ENCODE data around the gene BCAS2. TPM values are rescaled to one million over a fixed set of nuclear protein-coding genes. Genes with fewer than 3 reads are reported as not detected.

Gene BCAS2
- total RNA-seq, 2 experiments from 2014 or later, result 46.5 to 48.0 TPM

GRCh38 chr1:114552106-114552639, 29.2 kb downstream of the BCAS2 start:
- no peak overlapping the region for H3K27ac Mint-ChIP-seq
- CTCF ChIA-PET, result no interaction called here

GRCh38 chr1:114551400-114551799, 30.0 kb downstream of the BCAS2 start:
- CTCF ChIA-PET, result no interaction called here
- intact Hi-C loops (cut with micrococcal nuclease), result no loop called here
- H3K4me3 Mint-ChIP-seq, result no peak overlapping the region
- no peaks in the 10 kb centered on the region for H3K36me3 Mint-ChIP-seq (ENCODE audit: low read depth)
- no peak overlapping the region for H3K27ac Mint-ChIP-seq
- H3K9me3 Mint-ChIP-seq, result no peaks in the 10 kb centered on the region
- H3K27me3 Mint-ChIP-seq (ENCODE audit: low read depth), result peaks cover 3% of the 10 kb centered on the region
- no peak for DNase-seq
- no peaks in the 10 kb centered on the region for H3K4me1 Mint-ChIP-seq (ENCODE audit: low read depth)

More at GRCh38 chr1:114552106-114552639, 29.2 kb downstream of the BCAS2 start:
- Mint-ChIP-seq H3K36me3 (ENCODE audit: low read depth) (no peaks in the 10 kb centered on the region), H3K27me3 (ENCODE audit: low read depth) (peaks cover 3% of the 10 kb centered on the region), H3K4me3 (no peak overlapping the region), H3K4me1 (ENCODE audit: low read depth) (no peaks in the 10 kb centered on the region), H3K9me3 (no peaks in the 10 kb centered on the region)
- intact Hi-C loops (cut with micrococcal nuclease), result no loop called here
- DNase-seq, result no peak

GRCh38 chr1:114550336-114550735, 31.1 kb downstream of the BCAS2 start:
- H3K4me1 Mint-ChIP-seq (ENCODE audit: low read depth), result no peaks in the 10 kb centered on the region
- DNase-seq, result no peak
- H3K4me3 Mint-ChIP-seq, result no peak overlapping the region
- intact Hi-C loops (cut with micrococcal nuclease), result no loop called here
- H3K36me3 Mint-ChIP-seq (ENCODE audit: low read depth), result no peaks in the 10 kb centered on the region
- H3K27me3 Mint-ChIP-seq (ENCODE audit: low read depth), result peaks cover 3% of the 10 kb centered on the region
- H3K9me3 Mint-ChIP-seq, result no peaks in the 10 kb centered on the region
- H3K27ac Mint-ChIP-seq, result no peak overlapping the region
- CTCF ChIA-PET, result interaction anchor here (0.7 kb wide), 1 partner anchor 247 kb away, joined by 3 read pairs; no protein-coding TSS in a partner anchor

GRCh38 chr1:114549137-114549536, 32.3 kb downstream of the BCAS2 start:
- H3K27ac Mint-ChIP-seq, result no peak overlapping the region
- H3K4me1 Mint-ChIP-seq (ENCODE audit: low read depth), result no peaks in the 10 kb centered on the region
- no peaks in the 10 kb centered on the region for H3K36me3 Mint-ChIP-seq (ENCODE audit: low read depth)
- DNase-seq, result no peak
- intact Hi-C loops (cut with micrococcal nuclease), result no loop called here
- peaks cover 3% of the 10 kb centered on the region for H3K27me3 Mint-ChIP-seq (ENCODE audit: low read depth)
- CTCF ChIA-PET, result no interaction called here
- H3K9me3 Mint-ChIP-seq, result no peaks in the 10 kb centered on the region
- no peak overlapping the region for H3K4me3 Mint-ChIP-seq

GRCh38 chr1:114547076-114547475, 34.3 kb downstream of the BCAS2 start:
- no peak for DNase-seq
- H3K27ac Mint-ChIP-seq, result no peak overlapping the region
- intact Hi-C loops (cut with micrococcal nuclease), result no loop called here
- no peaks in the 10 kb centered on the region for H3K9me3 Mint-ChIP-seq
- no peak overlapping the region for H3K4me3 Mint-ChIP-seq
- CTCF ChIA-PET, result no interaction called here
- no peaks in the 10 kb centered on the region for H3K36me3 Mint-ChIP-seq (ENCODE audit: low read depth)
- no peaks in the 10 kb centered on the region for H3K4me1 Mint-ChIP-seq (ENCODE audit: low read depth)
- peaks cover 3% of the 10 kb centered on the region for H3K27me3 Mint-ChIP-seq (ENCODE audit: low read depth)

GRCh38 chr1:114545796-114546195, 35.6 kb downstream of the BCAS2 start:
- Mint-ChIP-seq H3K27me3 (ENCODE audit: low read depth) (no peaks in the 10 kb centered on the region), H3K36me3 (ENCODE audit: low read depth) (no peaks in the 10 kb centered on the region), H3K4me1 (ENCODE audit: low read depth) (no peaks in the 10 kb centered on the region), H3K4me3 (no peak overlapping the region), H3K9me3 (no peaks in the 10 kb centered on the region), H3K27ac (no peak overlapping the region)
- CTCF ChIA-PET, result no interaction called here
- no peak for DNase-seq
- intact Hi-C loops (cut with micrococcal nuclease), result no loop called here

GRCh38 chr1:114545315-114545714, 36.1 kb downstream of the BCAS2 start:
- no peak overlapping the region for H3K27ac Mint-ChIP-seq
- intact Hi-C loops (cut with micrococcal nuclease), result no loop called here
- no peak overlapping the region for H3K4me3 Mint-ChIP-seq
- no peaks in the 10 kb centered on the region for H3K27me3 Mint-ChIP-seq (ENCODE audit: low read depth)
- DNase-seq, result no peak
- CTCF ChIA-PET, result no interaction called here
- no peaks in the 10 kb centered on the region for H3K36me3 Mint-ChIP-seq (ENCODE audit: low read depth)
- H3K4me1 Mint-ChIP-seq (ENCODE audit: low read depth), result no peaks in the 10 kb centered on the region
- H3K9me3 Mint-ChIP-seq, result no peaks in the 10 kb centered on the region

GRCh38 chr1:114540821-114541220, 40.6 kb downstream of the BCAS2 start:
- no peak for DNase-seq
- H3K4me3 Mint-ChIP-seq, result no peak overlapping the region
- no peaks in the 10 kb centered on the region for H3K27me3 Mint-ChIP-seq (ENCODE audit: low read depth)
- CTCF ChIA-PET, result no interaction called here
- no peaks in the 10 kb centered on the region for H3K4me1 Mint-ChIP-seq (ENCODE audit: low read depth)
- intact Hi-C loops (cut with micrococcal nuclease), result no loop called here
- no peak overlapping the region for H3K27ac Mint-ChIP-seq
- H3K9me3 Mint-ChIP-seq, result no peaks in the 10 kb centered on the region
- H3K36me3 Mint-ChIP-seq (ENCODE audit: low read depth), result no peaks in the 10 kb centered on the region

GRCh38 chr1:114540272-114540671, 41.1 kb downstream of the BCAS2 start:
- no peaks in the 10 kb centered on the region for H3K4me1 Mint-ChIP-seq (ENCODE audit: low read depth)
- H3K9me3 Mint-ChIP-seq, result no peaks in the 10 kb centered on the region
- no peak for DNase-seq
- H3K4me3 Mint-ChIP-seq, result no peak overlapping the region
- no peaks in the 10 kb centered on the region for H3K36me3 Mint-ChIP-seq (ENCODE audit: low read depth)
- CTCF ChIA-PET, result no interaction called here
- H3K27me3 Mint-ChIP-seq (ENCODE audit: low read depth), result no peaks in the 10 kb centered on the region
- no peak overlapping the region for H3K27ac Mint-ChIP-seq
- intact Hi-C loops (cut with micrococcal nuclease), result no loop called here

GRCh38 chr1:114536043-114536442, 45.4 kb downstream of the BCAS2 start:
- H3K27me3 Mint-ChIP-seq (ENCODE audit: low read depth), result no peaks in the 10 kb centered on the region
- no peaks in the 10 kb centered on the region for H3K9me3 Mint-ChIP-seq
- CTCF ChIA-PET, result interaction anchor here (0.6 kb wide), 1 partner anchor 252 kb away, joined by 3 read pairs; no protein-coding TSS in a partner anchor
- H3K4me1 Mint-ChIP-seq (ENCODE audit: low read depth), result no peaks in the 10 kb centered on the region
- H3K4me3 Mint-ChIP-seq, result no peak overlapping the region
- no peak for DNase-seq
- no peaks in the 10 kb centered on the region for H3K36me3 Mint-ChIP-seq (ENCODE audit: low read depth)
- intact Hi-C loops (cut with micrococcal nuclease), result no loop called here
- H3K27ac Mint-ChIP-seq, result no peak overlapping the region

- intact Hi-C loops (cut with micrococcal nuclease), result no loop called here
- Mint-ChIP-seq H3K9me3 (no peaks in the 10 kb centered on the region), H3K27me3 (ENCODE audit: low read depth) (no peaks in the 10 kb centered on the region), H3K36me3 (ENCODE audit: low read depth) (no peaks in the 10 kb centered on the region), H3K27ac (no peak overlapping the region), H3K4me3 (no peak overlapping the region), H3K4me1 (ENCODE audit: low read depth) (no peaks in the 10 kb centered on the region)
- CTCF ChIA-PET, result interaction anchor here (0.6 kb wide), 1 partner anchor 251 kb away, joined by 3 read pairs; no protein-coding TSS in a partner anchor
- no peak for DNase-seq
Observed at GRCh38 chr1:114535401-114535800, 46.0 kb downstream of the BCAS2 start.

- no peak overlapping the region for H3K4me3 Mint-ChIP-seq
- no peak for DNase-seq
- no peak overlapping the region for H3K27ac Mint-ChIP-seq
- H3K27me3 Mint-ChIP-seq (ENCODE audit: low read depth), result no peaks in the 10 kb centered on the region
- H3K9me3 Mint-ChIP-seq, result no peaks in the 10 kb centered on the region
- H3K4me1 Mint-ChIP-seq (ENCODE audit: low read depth), result no peaks in the 10 kb centered on the region
- intact Hi-C loops (cut with micrococcal nuclease), result no loop called here
- H3K36me3 Mint-ChIP-seq (ENCODE audit: low read depth), result no peaks in the 10 kb centered on the region
- CTCF ChIA-PET, result no interaction called here
Observed at GRCh38 chr1:114531094-114531493, 50.3 kb downstream of the BCAS2 start.

GRCh38 chr1:114530224-114530623, 51.2 kb downstream of the BCAS2 start:
- H3K4me3 Mint-ChIP-seq, result no peak overlapping the region
- CTCF ChIA-PET, result no interaction called here

More at GRCh38 chr1:114530224-114530623, 51.2 kb downstream of the BCAS2 start:
- Mint-ChIP-seq H3K4me1 (ENCODE audit: low read depth) (no peaks in the 10 kb centered on the region), H3K27ac (no peak overlapping the region), H3K36me3 (ENCODE audit: low read depth) (no peaks in the 10 kb centered on the region), H3K9me3 (no peaks in the 10 kb centered on the region), H3K27me3 (ENCODE audit: low read depth) (no peaks in the 10 kb centered on the region)
- DNase-seq, result no peak
- intact Hi-C loops (cut with micrococcal nuclease), result no loop called here
